Fibroblast of pulmonary artery (primary cell): ENCODE data around the gene LYST.

Experiments used
- DNase-seq: peaks from one replicate; pipeline ENCODE4 v3.0.0-alpha.2; 2010; ENCODE audit warnings: low read depth
- H3K4me3 ChIP-seq: replicated peaks from 2 replicates; pipeline ENCODE4 v1.5.1; 2011; ENCODE audit warnings: low read depth, mild to moderate bottlenecking, control low read depth, low read length, moderate library complexity
- CTCF ChIP-seq: IDR thresholded peaks from 2 replicates; pipeline ENCODE4 v1.5.1; 2011; ENCODE audit warnings: mild to moderate bottlenecking, control low read depth, low read length, inconsistent platforms; ENCODE audit errors: missing control alignments

LYST gene

GRCh38 chr1:235721982-235722381 is 144.7 kb downstream of the LYST start:
- TF ChIP-seq CTCF: no peak
- no peak for DNase-seq
- H3K4me3 ChIP-seq: no peak overlapping the region

GRCh38 chr1:235720544-235720943 is 146.2 kb downstream of the LYST start:
- DNase-seq: no peak
- TF ChIP-seq CTCF: no peak
- H3K4me3 ChIP-seq: no peak overlapping the region

GRCh38 chr1:235714205-235714897 is 152.4 kb downstream of the LYST start:
- DNase-seq: no peak
- TF ChIP-seq CTCF: no peak
- H3K4me3 ChIP-seq: no peak overlapping the region

- TF ChIP-seq CTCF: no peak
- no peak for DNase-seq
- no peak overlapping the region for H3K4me3 ChIP-seq
These were observed 153.9 kb downstream of the LYST start for GRCh38 chr1:235712812-235713211.

- no peak overlapping the region for H3K4me3 ChIP-seq
- DNase-seq: no peak
- no peak for TF ChIP-seq CTCF
These were observed 156.0 kb downstream of the LYST start for GRCh38 chr1:235710687-235711086.

- H3K4me3 ChIP-seq: no peak overlapping the region
- no peak for DNase-seq
- TF ChIP-seq CTCF: no peak
These were observed 157.7 kb downstream of the LYST start for GRCh38 chr1:235709018-235709417.

GRCh38 chr1:235708390-235708962 is 158.2 kb downstream of the LYST start:
- DNase-seq: no peak
- TF ChIP-seq CTCF: no peak
- no peak overlapping the region for H3K4me3 ChIP-seq
